Thoracic aorta (tissue), 2 donors: Measurements from ENCODE around the gene KRT37. TPM values are rescaled to one million over a fixed set of nuclear protein-coding genes. Genes with fewer than 3 reads are reported as not detected.

Source experiments
- ATAC-seq: fragments of 150-250 bp; one replicate; pipeline ENCODE4 v1.8.0; 2017; ENCODE audit warnings: low read depth; ENCODE audit not compliant: insufficient number of reproducible peaks, low FRiP score
- DNase-seq: peaks from one replicate; pipeline ENCODE4 v3.0.0-alpha.2; 2020; ENCODE audit warnings: low spot score
- H3K27ac ChIP-seq, 2 donors: fragments of 200-600 bp; sonication (generic); 1 replicate in 1 of 2; 2 replicates in 1 of 2; pipeline ENCODE4 v1.5.1; 2016; ENCODE audit warnings: mild to moderate bottlenecking in 2 of 2, moderate library complexity in 2 of 2
- H3K27me3 ChIP-seq: fragments of 200-600 bp; sonication (generic); replicated peaks from 2 replicates; pipeline ENCODE4 v1.6.0; 2016; ENCODE audit warnings: mild to moderate bottlenecking; ENCODE audit not compliant: insufficient read depth
- H3K36me3 ChIP-seq: fragments of 200-600 bp; sonication (generic); one replicate; pipeline ENCODE4 v1.5.1; 2016
- H3K4me1 ChIP-seq, 2 donors: fragments of 200-600 bp; sonication (generic); 1 replicate in 1 of 2; 2 replicates in 1 of 2; pipeline versions ENCODE4 v1.5.1 to v1.6.0; 2016; ENCODE audit warnings: low read depth in 2 of 2, mild to moderate bottlenecking in 1 of 2; ENCODE audit not compliant: control insufficient read depth in 1 of 2
- H3K4me3 ChIP-seq: fragments of 200-600 bp; sonication (generic); 2 replicates; pipeline ENCODE4 v1.5.1; 2016; ENCODE audit warnings: mild to moderate bottlenecking
- H3K9me3 ChIP-seq: fragments of 200-600 bp; sonication (generic); 2 replicates; pipeline ENCODE4 v1.5.1; 2016
- total RNA-seq, 2 donors: library from RNA; depleted of rRNA; stranded (reverse); fragments of >200 nt; gene quantifications; one replicate each; pipeline versions ENCODE4 v1.1.0 to v1.2.3, GENCODE V29; 2016
- TF ChIP-seq, protein P1 (sequence below): fragments of 200-600 bp; sonication (generic); IDR thresholded peaks from one replicate; pipeline ENCODE4 v1.5.1; 2019; ENCODE audit warnings: antibody characterized with exemption

The KRT37 gene
- total RNA-seq, 2 donors from 2014 or later, result not detected

DNA sequence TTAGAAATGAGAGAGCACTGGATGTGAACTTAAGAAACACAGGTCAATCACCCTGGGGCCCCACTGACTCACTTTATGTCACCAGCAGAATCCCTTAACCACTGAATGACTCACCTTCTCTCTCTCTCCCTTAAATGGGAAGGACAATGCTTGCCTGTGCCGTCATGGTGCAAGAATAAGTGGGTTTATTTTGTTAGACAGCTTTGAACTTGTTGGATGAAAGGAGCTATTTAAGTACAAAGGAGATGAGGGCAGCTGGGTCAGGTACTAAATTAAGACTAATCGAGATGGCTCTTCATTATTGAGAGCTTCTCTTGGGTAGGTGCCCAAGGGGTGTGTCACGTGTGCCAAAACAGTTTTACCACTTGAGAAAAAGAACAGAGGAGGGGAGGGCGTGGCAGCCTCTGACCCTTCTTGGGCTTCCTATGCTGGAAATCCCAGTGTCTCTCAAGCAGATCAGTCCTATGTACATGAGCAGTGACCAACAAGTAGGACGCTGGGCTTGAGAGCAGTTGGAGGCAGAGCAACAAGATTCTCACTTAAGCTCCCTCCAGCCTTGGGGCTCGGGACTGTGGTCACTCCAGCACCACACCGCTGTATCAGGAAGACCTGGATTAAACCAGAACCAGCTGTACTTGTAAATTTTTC is 20.2 kb downstream of the KRT37 start:
- ATAC-seq, result no peak
- no peak for DNase-seq
- H3K4me3 ChIP-seq, result no peak overlapping the region
- no peaks in the 10 kb centered on the region for H3K27me3 ChIP-seq
- H3K4me1 ChIP-seq, result peaks cover 0 to 4% of the 10 kb centered on the region in 2 donors
- H3K9me3 ChIP-seq, result no peaks in the 10 kb centered on the region
- TF ChIP-seq, protein P1, sequence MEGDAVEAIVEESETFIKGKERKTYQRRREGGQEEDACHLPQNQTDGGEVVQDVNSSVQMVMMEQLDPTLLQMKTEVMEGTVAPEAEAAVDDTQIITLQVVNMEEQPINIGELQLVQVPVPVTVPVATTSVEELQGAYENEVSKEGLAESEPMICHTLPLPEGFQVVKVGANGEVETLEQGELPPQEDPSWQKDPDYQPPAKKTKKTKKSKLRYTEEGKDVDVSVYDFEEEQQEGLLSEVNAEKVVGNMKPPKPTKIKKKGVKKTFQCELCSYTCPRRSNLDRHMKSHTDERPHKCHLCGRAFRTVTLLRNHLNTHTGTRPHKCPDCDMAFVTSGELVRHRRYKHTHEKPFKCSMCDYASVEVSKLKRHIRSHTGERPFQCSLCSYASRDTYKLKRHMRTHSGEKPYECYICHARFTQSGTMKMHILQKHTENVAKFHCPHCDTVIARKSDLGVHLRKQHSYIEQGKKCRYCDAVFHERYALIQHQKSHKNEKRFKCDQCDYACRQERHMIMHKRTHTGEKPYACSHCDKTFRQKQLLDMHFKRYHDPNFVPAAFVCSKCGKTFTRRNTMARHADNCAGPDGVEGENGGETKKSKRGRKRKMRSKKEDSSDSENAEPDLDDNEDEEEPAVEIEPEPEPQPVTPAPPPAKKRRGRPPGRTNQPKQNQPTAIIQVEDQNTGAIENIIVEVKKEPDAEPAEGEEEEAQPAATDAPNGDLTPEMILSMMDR, result no peak
- H3K27ac ChIP-seq, result no peak overlapping the region
- H3K36me3 ChIP-seq, result no peaks in the 10 kb centered on the region

DNA sequence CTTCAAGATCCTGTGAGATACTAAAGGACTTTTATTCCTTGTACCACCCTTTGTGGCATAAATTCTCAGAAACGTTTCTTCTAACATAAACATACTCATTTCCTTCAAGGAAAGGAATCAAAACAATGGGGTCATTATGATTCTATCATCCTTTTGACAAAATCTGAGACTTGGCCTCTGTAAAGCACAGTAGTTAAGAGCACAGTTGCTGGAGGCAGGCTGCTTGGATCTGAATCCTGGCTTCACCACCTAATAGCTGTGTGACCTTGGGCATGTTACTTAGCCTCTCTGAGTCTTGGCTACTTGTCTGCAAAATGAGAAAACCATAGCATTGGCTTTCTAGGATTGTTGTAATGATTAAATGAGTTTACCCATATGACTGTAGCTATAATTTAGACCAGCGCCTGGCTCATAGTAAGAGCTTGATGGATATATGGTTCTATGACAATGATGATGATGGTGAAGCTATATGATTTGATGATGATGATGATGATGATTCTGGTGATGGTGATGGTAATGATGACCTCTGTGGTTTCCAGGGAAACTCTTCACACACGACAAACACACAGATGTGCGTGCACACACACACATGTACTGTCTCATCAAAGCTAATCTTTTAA is 20.9 kb downstream of the KRT37 start:
- TF ChIP-seq, protein P1, result no peak

DNA sequence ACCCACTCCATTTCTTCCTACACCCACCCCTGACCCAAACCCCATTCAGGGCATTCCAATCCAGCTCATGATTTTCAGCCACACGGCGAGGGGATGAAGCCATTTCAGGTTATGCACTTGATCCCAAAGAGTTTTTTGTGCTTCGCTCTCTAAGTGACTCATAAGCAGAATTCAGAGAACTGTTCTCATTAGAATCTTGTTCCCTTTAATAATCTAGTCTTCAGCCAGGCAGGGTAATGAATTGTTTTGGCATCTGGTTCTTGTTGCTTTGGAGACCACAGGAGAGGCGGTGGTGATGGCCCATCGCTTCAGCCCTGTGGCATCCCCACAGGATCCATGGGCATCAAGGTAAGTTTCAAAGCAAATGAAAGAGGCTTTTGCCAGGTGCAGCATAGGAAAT is 22.2 kb downstream of the KRT37 start:
- DNase-seq, result no peak
- H3K9me3 ChIP-seq, result no peaks in the 10 kb centered on the region
- no peak overlapping the region for H3K4me3 ChIP-seq
- H3K36me3 ChIP-seq, result no peaks in the 10 kb centered on the region
- H3K27ac ChIP-seq, result no peak overlapping the region
- TF ChIP-seq, protein P1, result no peak
- ATAC-seq, result no peak
- H3K27me3 ChIP-seq, result no peaks in the 10 kb centered on the region
- peaks cover 0 to 4% of the 10 kb centered on the region in 2 donors for H3K4me1 ChIP-seq

More for the DNA sequence above, 20.9 kb downstream of the KRT37 start:
- Histone ChIP-seq H3K4me3 (no peak overlapping the region), H3K9me3 (no peaks in the 10 kb centered on the region), H3K36me3 (no peaks in the 10 kb centered on the region), H3K27ac (no peak overlapping the region), H3K4me1 (peaks cover 0 to 4% of the 10 kb centered on the region in 2 donors), H3K27me3 (no peaks in the 10 kb centered on the region)
- ATAC-seq (no peak), DNase-seq (no peak)

DNA sequence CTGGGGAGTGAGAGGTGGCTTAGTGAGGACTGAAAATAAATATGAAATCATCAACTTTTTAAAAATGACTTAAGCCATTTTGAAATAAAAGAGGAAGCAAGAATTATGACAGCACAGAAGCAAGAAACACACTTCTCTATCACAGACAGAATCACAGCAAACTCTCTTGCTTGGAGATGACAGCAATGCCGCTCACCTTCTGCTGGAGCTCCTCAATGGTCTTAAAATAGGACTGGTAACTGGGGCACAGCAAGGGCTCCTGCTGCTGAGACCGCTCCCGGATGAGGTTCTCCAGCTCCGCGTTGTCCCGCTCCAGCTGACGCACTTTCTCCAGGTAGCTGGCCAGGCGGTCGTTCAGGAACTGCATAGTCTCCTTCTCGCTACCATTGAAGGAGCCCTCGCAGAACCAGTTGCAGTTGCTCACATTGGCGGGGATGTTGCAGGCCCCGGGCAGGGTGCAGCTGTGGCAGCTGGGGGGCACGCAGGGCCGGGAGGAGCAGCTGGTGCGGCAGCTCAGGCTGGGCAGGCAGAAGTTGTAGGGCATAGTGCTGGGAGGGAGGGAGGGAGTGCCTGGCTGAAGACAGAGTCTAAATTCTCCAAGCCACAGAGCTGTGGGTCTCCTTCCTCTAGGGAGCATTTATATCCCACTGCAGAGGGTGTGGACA is 27.3 kb downstream of the KRT37 start, which contains the start of gene KRT31:
TSS of gene KRT31 (minus strand) at position 613 of the 665 bp plus-strand sequence. CDS start at position 544, 69 bp downstream.
- no peaks in the 10 kb centered on the region for H3K36me3 ChIP-seq
- H3K4me1 ChIP-seq, result no peaks in the 10 kb centered on the region
- H3K27me3 ChIP-seq, result no peaks in the 10 kb centered on the region
- ATAC-seq (no peak), DNase-seq (no peak)
- H3K4me3 ChIP-seq, result no peak within 1 kb of the TSS
- no peak within 1 kb of the TSS for H3K27ac ChIP-seq
- H3K9me3 ChIP-seq, result no peaks in the 10 kb centered on the region
- TF ChIP-seq, protein P1, result no peak

DNA sequence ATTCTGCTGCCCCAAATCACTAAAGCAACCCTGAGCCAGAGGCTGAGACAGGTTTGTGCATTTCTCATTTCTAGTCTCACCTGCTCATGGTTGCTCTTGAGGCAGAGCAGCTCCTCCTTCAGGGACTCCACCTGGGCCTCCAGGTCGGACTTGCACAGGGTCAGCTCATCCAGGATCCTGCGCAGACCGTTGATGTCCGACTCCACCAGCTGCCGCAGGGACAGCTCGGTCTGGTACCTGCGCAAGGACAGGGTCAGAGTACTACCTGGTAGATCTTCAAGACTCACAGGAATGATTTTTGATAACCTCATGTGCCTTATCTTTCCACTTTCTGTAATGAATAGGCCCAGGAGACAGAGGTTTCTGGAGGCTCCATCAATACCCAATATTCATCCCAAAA is 28.0 kb downstream of the KRT37 start:
- Histone ChIP-seq H3K4me3 (no peak overlapping the region), H3K36me3 (no peaks in the 10 kb centered on the region), H3K27ac (no peak overlapping the region), H3K27me3 (no peaks in the 10 kb centered on the region), H3K4me1 (no peaks in the 10 kb centered on the region), H3K9me3 (no peaks in the 10 kb centered on the region)
- DNase-seq, result no peak
- ATAC-seq, result no peak
- TF ChIP-seq, protein P1, result no peak
